SU-DHL-6 (cell line): ENCODE data around the gene IGF2BP2.
A peak's percentile ranks its signal among the peaks of the same experiment; 100 is the strongest.

Source experiments
- H2AFZ ChIP-seq: fragments of 200-600 bp; sonication (generic); 2 replicates; pipeline ENCODE4 v1.6.1; 2014; ENCODE audit warnings: low read depth, mild to moderate bottlenecking, moderate library complexity, mixed read lengths, antibody characterized with exemption, low read length; ENCODE audit not compliant: severe bottlenecking
- H3F3A ChIP-seq: fragments of 200-600 bp; shearing (Covaris generic); 2 replicates; pipeline ENCODE4 v1.6.0; 2016; ENCODE audit warnings: antibody characterized with exemption, mild to moderate bottlenecking; ENCODE audit not compliant: insufficient read depth
- H3K27ac ChIP-seq: fragments of 200-600 bp; sonication (generic); 2 replicates; pipeline ENCODE4 v1.5.1; 2016; ENCODE audit warnings: low read depth, mild to moderate bottlenecking, low read length, moderate library complexity, mixed read lengths
- H3K27me3 ChIP-seq: fragments of 200-600 bp; sonication (generic), shearing (Covaris generic); 2 replicates; pipeline ENCODE4 v1.6.0; 2014; ENCODE audit warnings: mild to moderate bottlenecking, low read length
- H3K36me3 ChIP-seq: fragments of 200-600 bp; sonication (generic); 2 replicates; pipeline ENCODE4 v1.6.1; 2014; ENCODE audit warnings: mild to moderate bottlenecking, low read length, mixed read lengths
- H3K4me2 ChIP-seq: fragments of 300-600, 200-600 bp; shearing (Covaris generic), sonication (generic); 2 replicates; pipeline ENCODE4 v1.6.0; 2014; ENCODE audit warnings: low read length, low read depth, mild to moderate bottlenecking; ENCODE audit not compliant: poor library complexity, severe bottlenecking
- H3K4me3 ChIP-seq: fragments of 200-600 bp; sonication (generic); 2 replicates; pipeline ENCODE4 v1.5.1; 2014; ENCODE audit warnings: antibody characterized with exemption, low read length, mild to moderate bottlenecking, mixed read lengths; ENCODE audit not compliant: insufficient read depth, poor library complexity, severe bottlenecking
- H3K79me2 ChIP-seq: fragments of 200-600 bp; sonication (generic); 2 replicates; pipeline ENCODE4 v1.6.1; 2014; ENCODE audit warnings: mild to moderate bottlenecking, low read length, moderate library complexity; ENCODE audit not compliant: insufficient read depth
- H3K9ac ChIP-seq: fragments of 200-600 bp; sonication (generic); 2 replicates; pipeline ENCODE4 v1.7.0; 2014; ENCODE audit warnings: mild to moderate bottlenecking, low read length
- H3K9me2 ChIP-seq: fragments of 200-600 bp; sonication (generic); replicated peaks from 2 replicates; pipeline ENCODE4 v1.6.1; 2014; ENCODE audit warnings: low read length; ENCODE audit not compliant: insufficient read depth
- H3K9me3 ChIP-seq: fragments of 200-600 bp; sonication (generic); 2 replicates; pipeline ENCODE4 v1.6.1; 2014; ENCODE audit warnings: low read length, mixed read lengths; ENCODE audit not compliant: insufficient read depth
- H4K20me1 ChIP-seq: fragments of 200-600 bp; sonication (generic); 2 replicates; pipeline ENCODE4 v1.6.1; 2014; ENCODE audit warnings: low read depth, mild to moderate bottlenecking, antibody characterized with exemption, low read length, moderate library complexity, mixed read lengths
- CTCF ChIP-seq: fragments of 200-600 bp; sonication (generic); IDR thresholded peaks from one replicate; pipeline ENCODE4 v1.5.1; 2017; ENCODE audit warnings: antibody characterized with exemption, mild to moderate bottlenecking, low read length, moderate library complexity; ENCODE audit not compliant: insufficient read depth, poor library complexity, severe bottlenecking
- EZH2phosphoT487 ChIP-seq: fragments of 200-600 bp; sonication (generic), shearing (Covaris generic); conservative IDR thresholded peaks from 2 replicates; pipeline ENCODE4 v1.6.1; 2018; ENCODE audit warnings: mild to moderate bottlenecking, antibody characterized with exemption, low read length, moderate library complexity, mixed read lengths

IGF2BP2 gene

GRCh38 chr3:185822221-185823000, 2.4 kb downstream of the IGF2BP2 start:
- no peaks in the 10 kb centered on the region for H3K9me3 ChIP-seq
- no peaks in the 10 kb centered on the region for H3K9me2 ChIP-seq
- H3K9ac ChIP-seq, result no peak overlapping the region
- no peak overlapping the region for H3K4me3 ChIP-seq
- H3K79me2 ChIP-seq, result no peaks in the 10 kb centered on the region
- TF ChIP-seq CTCF (no peak), EZH2phosphoT487 (no peak)
- no peaks in the 10 kb centered on the region for H3K27me3 ChIP-seq
- H3F3A ChIP-seq, result no peaks in the 10 kb centered on the region
- no peak overlapping the region for H2AFZ ChIP-seq
- no peaks in the 10 kb centered on the region for H3K36me3 ChIP-seq
- H3K27ac ChIP-seq, result no peak overlapping the region
- no peaks in the 10 kb centered on the region for H4K20me1 ChIP-seq
- peak overlapping the region; percentile 62 for H3K4me2 ChIP-seq

DNA sequence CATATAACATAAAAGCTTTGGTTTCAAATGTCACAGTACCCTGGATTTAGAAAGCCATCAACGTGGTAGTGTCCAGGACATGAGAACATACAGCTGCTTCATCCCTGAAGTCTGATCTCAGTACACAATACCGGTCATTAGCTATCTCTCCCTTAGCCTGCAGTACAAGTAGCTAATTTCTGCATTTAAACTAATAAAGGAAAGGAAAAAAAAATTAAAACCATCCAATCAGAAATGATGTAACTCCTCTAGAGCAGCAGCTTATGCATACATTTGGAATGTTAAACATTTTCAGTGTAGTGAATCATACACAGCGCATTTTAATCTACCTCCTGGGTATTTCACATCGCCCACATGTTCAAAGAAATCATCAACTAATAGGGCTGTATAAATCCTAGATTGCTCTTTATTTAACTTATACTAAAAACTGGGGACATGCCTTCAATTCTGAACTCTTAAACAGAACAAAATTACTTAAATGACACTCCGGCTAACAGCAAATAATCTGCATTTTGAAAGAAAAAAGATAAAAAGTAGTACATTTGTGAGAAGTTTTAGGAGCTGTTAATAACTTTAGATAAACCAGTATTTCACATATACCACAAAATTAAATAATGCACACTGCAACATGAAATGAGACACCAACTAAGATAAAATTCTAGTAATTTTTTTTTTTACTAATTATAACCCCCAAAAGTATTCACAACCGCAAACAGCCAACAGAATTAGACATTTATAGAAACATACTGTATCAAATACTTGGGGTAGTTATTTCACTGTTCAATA, 3.7 kb downstream of the IGF2BP2 start:
- H4K20me1 ChIP-seq, result no peaks in the 10 kb centered on the region
- H3K27me3 ChIP-seq, result no peaks in the 10 kb centered on the region
- H3K9me3 ChIP-seq, result no peaks in the 10 kb centered on the region
- no peak overlapping the region for H3K4me2 ChIP-seq
- no peak overlapping the region for H3K27ac ChIP-seq
- H3K79me2 ChIP-seq, result no peaks in the 10 kb centered on the region
- no peaks in the 10 kb centered on the region for H3K9me2 ChIP-seq
- H2AFZ ChIP-seq, result no peak overlapping the region
- H3F3A ChIP-seq, result no peaks in the 10 kb centered on the region
- TF ChIP-seq EZH2phosphoT487 (no peak), CTCF (no peak)
- no peaks in the 10 kb centered on the region for H3K36me3 ChIP-seq
- no peak overlapping the region for H3K4me3 ChIP-seq
- H3K9ac ChIP-seq, result no peak overlapping the region

DNA sequence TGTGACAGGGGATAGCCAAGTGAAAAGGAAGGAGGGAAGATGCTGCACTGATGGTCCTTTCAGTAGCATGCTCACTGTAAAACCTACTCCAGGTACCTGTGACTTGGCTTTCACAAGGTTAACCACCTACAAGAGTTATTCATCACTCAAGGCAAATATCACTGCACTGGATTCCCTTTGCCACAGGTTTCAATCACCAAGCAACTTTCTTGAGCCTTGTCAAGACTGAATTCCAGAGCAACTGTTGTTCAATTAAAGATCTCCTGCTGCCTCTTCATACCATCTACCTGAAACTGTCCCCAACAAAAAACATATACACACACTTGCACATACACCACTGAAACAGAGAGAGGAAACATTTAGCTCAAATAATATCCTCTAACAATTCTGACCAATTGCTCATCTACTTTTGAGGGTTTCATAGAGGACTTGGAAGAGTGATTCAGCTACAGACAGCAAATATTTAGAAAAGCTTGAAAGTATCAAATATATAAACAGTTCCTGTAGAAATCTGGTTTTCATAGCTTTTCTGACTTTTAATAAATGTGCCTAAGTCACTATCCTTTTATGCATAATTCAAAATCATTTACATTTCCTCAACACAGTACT, 6.5 kb downstream of the IGF2BP2 start:
- Histone ChIP-seq H3K27ac (no peak overlapping the region), H3K9me3 (no peaks in the 10 kb centered on the region), H4K20me1 (no peaks in the 10 kb centered on the region), H3F3A (no peaks in the 10 kb centered on the region), H3K79me2 (no peaks in the 10 kb centered on the region), H3K27me3 (no peaks in the 10 kb centered on the region), H2AFZ (no peak overlapping the region), H3K4me2 (no peak overlapping the region), H3K9me2 (no peaks in the 10 kb centered on the region), H3K9ac (no peak overlapping the region), H3K4me3 (no peak overlapping the region), H3K36me3 (no peaks in the 10 kb centered on the region)
- TF ChIP-seq CTCF (no peak), EZH2phosphoT487 (no peak)
